Liver (tissue), 9 donors: ENCODE data around the gene PEX7. TPM values are rescaled to one million over a fixed set of nuclear protein-coding genes. Genes with fewer than 3 reads are reported as not detected.

Source experiments
- DNase-seq: peaks from one replicate; pipeline ENCODE4 v3.0.0-alpha.2; 2017; ENCODE audit warnings: low spot score
- H3K27ac ChIP-seq, 2 donors: one replicate each; pipeline ENCODE4 v1.7.0; 2013; ENCODE audit warnings: inconsistent platforms in 2 of 2, low read length in 2 of 2, control low read depth in 1 of 2, low read depth in 1 of 2, mild to moderate bottlenecking in 1 of 2
- H3K27me3 ChIP-seq, 4 donors: one replicate each; pipeline versions ENCODE4 v1.6.1 to v1.7.0; 2013; ENCODE audit warnings: low read length in 3 of 4, inconsistent platforms in 1 of 4, mild to moderate bottlenecking in 1 of 4, moderate library complexity in 1 of 4; ENCODE audit not compliant: control insufficient read depth in 4 of 4, insufficient read depth in 4 of 4
- H3K36me3 ChIP-seq, 4 donors: one replicate each; pipeline versions ENCODE4 v1.6.1 to v1.7.0; 2013; ENCODE audit warnings: low read length in 3 of 4, mild to moderate bottlenecking in 3 of 4, low read depth in 1 of 4, moderate library complexity in 1 of 4; ENCODE audit not compliant: control insufficient read depth in 4 of 4, insufficient read depth in 3 of 4
- H3K4me1 ChIP-seq, 4 donors: one replicate each; pipeline versions ENCODE4 v1.6.1 to v1.7.0; 2013; ENCODE audit warnings: low read length in 3 of 4, mild to moderate bottlenecking in 3 of 4, moderate library complexity in 1 of 4; ENCODE audit not compliant: control insufficient read depth in 4 of 4, insufficient read depth in 4 of 4
- H3K4me3 ChIP-seq, 3 donors: one replicate each; pipeline versions ENCODE4 v1.6.1 to v1.7.0; 2013; ENCODE audit warnings: low read length in 3 of 3, control low read depth in 1 of 3, low read depth in 1 of 3, mild to moderate bottlenecking in 1 of 3
- H3K9ac ChIP-seq, 2 donors: one replicate each; pipeline ENCODE4 v1.7.0; 2013; ENCODE audit warnings: low read length in 2 of 2, mild to moderate bottlenecking in 2 of 2, moderate library complexity in 2 of 2, control low read depth in 1 of 2, low read depth in 1 of 2
- H3K9me3 ChIP-seq, 4 donors: one replicate each; pipeline versions ENCODE4 v1.6.1 to v1.7.0; 2013; ENCODE audit warnings: low read length in 3 of 4; ENCODE audit not compliant: control insufficient read depth in 4 of 4
- ATF3 ChIP-seq: IDR thresholded peaks from 2 replicates; pipeline ENCODE4 v1.6.1; 2016; ENCODE audit warnings: antibody characterized with exemption
- CTCF ChIP-seq: fragments of 150-350 bp; IDR thresholded peaks from 2 replicates; pipeline ENCODE4 v1.5.1; 2017; ENCODE audit warnings: improper control_type of control experiment, low read depth, low read length; ENCODE audit not compliant: missing input control
- EGR1 ChIP-seq, 2 donors: IDR thresholded peaks; 2 replicates each; pipeline ENCODE4 v1.6.1; 2016 to 2018; ENCODE audit warnings: antibody characterized with exemption in 2 of 2, low read depth in 2 of 2
- FOXA1 ChIP-seq: IDR thresholded peaks from 2 replicates; pipeline ENCODE4 v1.6.1; 2016; ENCODE audit warnings: antibody characterized with exemption
- FOXA2 ChIP-seq: IDR thresholded peaks from 2 replicates; pipeline ENCODE4 v1.6.1; 2016; ENCODE audit warnings: antibody characterized with exemption
- GABPA ChIP-seq, 2 donors: IDR thresholded peaks in 1 of 2; conservative IDR thresholded peaks in 1 of 2; 2 replicates each; pipeline ENCODE4 v1.6.1; 2016; ENCODE audit warnings: antibody characterized with exemption in 2 of 2, mild to moderate bottlenecking in 1 of 2, moderate library complexity in 1 of 2
- HNF4A ChIP-seq, 2 donors: conservative IDR thresholded peaks; 2 replicates each; pipeline ENCODE4 v1.6.1; 2016; ENCODE audit warnings: antibody characterized with exemption in 2 of 2, mild to moderate bottlenecking in 2 of 2
- HNF4G ChIP-seq: IDR thresholded peaks from 2 replicates; pipeline ENCODE4 v1.6.1; 2016; ENCODE audit warnings: antibody characterized with exemption
- JUND ChIP-seq, 2 donors: IDR thresholded peaks; 2 replicates each; pipeline ENCODE4 v1.6.1; 2016; ENCODE audit warnings: antibody characterized with exemption in 2 of 2
- MAX ChIP-seq: IDR thresholded peaks from 2 replicates; pipeline ENCODE4 v1.6.1; 2016; ENCODE audit warnings: antibody characterized with exemption
- NR2F2 ChIP-seq: IDR thresholded peaks from 2 replicates; pipeline ENCODE4 v1.6.1; 2016; ENCODE audit warnings: antibody characterized with exemption
- RAD21 ChIP-seq, 2 donors: IDR thresholded peaks; 2 replicates each; pipeline ENCODE4 v1.6.1; 2016; ENCODE audit warnings: antibody characterized with exemption in 2 of 2, mild to moderate bottlenecking in 2 of 2
- REST ChIP-seq: IDR thresholded peaks from 2 replicates; pipeline ENCODE4 v1.6.1; 2016; ENCODE audit warnings: antibody characterized with exemption, mild to moderate bottlenecking
- RXRA ChIP-seq, 2 donors: IDR thresholded peaks; 2 replicates each; pipeline ENCODE4 v1.6.1; 2017 to 2018; ENCODE audit warnings: antibody characterized with exemption in 2 of 2, mild to moderate bottlenecking in 1 of 2
- SP1 ChIP-seq: IDR thresholded peaks from 2 replicates; pipeline ENCODE4 v1.6.1; 2018; ENCODE audit warnings: antibody characterized with exemption, mild to moderate bottlenecking
- TAF1 ChIP-seq: conservative IDR thresholded peaks from 2 replicates; pipeline ENCODE4 v1.6.1; 2016; ENCODE audit warnings: antibody characterized with exemption, mild to moderate bottlenecking
- YY1 ChIP-seq: IDR thresholded peaks from 2 replicates; pipeline ENCODE4 v1.6.1; 2016; ENCODE audit warnings: antibody characterized with exemption, mild to moderate bottlenecking
- ZBTB33 ChIP-seq: IDR thresholded peaks from 2 replicates; pipeline ENCODE4 v1.6.1; 2016; ENCODE audit warnings: antibody characterized with exemption
- WGBS: extraction: QIAGEN DNeasy Blood & Tissue Kit; methylation state at CpG from one replicate; pipeline ENCODE4 v1.1.7; 2013; 5-methylcytosine and 5-hydroxymethylcytosine counted together
- polyA plus RNA-seq, 2 donors: library from polyadenylated mRNA; stranded (reverse) in 1 of 2; unstranded in 1 of 2; fragments of 200-250 nt in 1 of 2; fragments of >200 nt in 1 of 2; fragmentation: Nextera tagmentation in 1 of 2; extraction: Ambion mirVana in 1 of 2; gene quantifications; one replicate each; pipeline versions ENCODE4 v1.2.1 to v1.2.3, GENCODE V29; 2013 to 2015
- total RNA-seq, 2 donors: library from RNA; depleted of rRNA; stranded (reverse); fragments of >200 nt; gene quantifications; one replicate each; pipeline ENCODE4 v1.2.3, GENCODE V29; 2014
- donor health status: healthy.
- donor health status: healthy.
- donor health status: healthy.
- donor health status: healthy.
- donor health status: healthy.

Gene PEX7
- total and polyA plus RNA-seq, 4 donors: 5.2 to 7.5 (median 6.2) TPM

- Histone ChIP-seq H3K4me1 (peaks cover 0 to 2% (median 1%) of the 10 kb centered on the region in 4 donors), H3K9ac (no peak overlapping the region), H3K9me3 (no peaks in the 10 kb centered on the region), H3K36me3 (no peaks in the 10 kb centered on the region), H3K4me3 (no peak overlapping the region), H3K27ac (no peak overlapping the region), H3K27me3 (no peaks in the 10 kb centered on the region)
- DNase-seq: no peak
- WGBS: 78% methylated on average over 1 of the region's 1 CpG
- TF ChIP-seq TAF1 (no peak), YY1 (no peak), SP1 (no peak), HNF4G (no peak), EGR1 (IDR thresholded peaks at IDR 0.05; ENCODE audit: low read depth in 2 of 2) (no peak), ZBTB33 (no peak), MAX (no peak), REST (no peak), FOXA2 (no peak), CTCF (no peak), HNF4A (conservative IDR thresholded peaks at IDR 0.05) (no peak), NR2F2 (no peak), ATF3 (no peak), RAD21 (IDR thresholded peaks at IDR 0.05) (no peak), RXRA (IDR thresholded peaks at IDR 0.05) (no peak), GABPA (IDR thresholded peaks at IDR 0.05 in 1 of 2, conservative IDR thresholded peaks at IDR 0.05 in 1 of 2) (no peak), JUND (IDR thresholded peaks at IDR 0.05) (no peak), FOXA1 (no peak)
Measured at GRCh38 chr6:136782021-136782770, 40.2 kb upstream of the PEX7 start.
